ENCODE results near the gene PDZRN3. TPM values are rescaled to one million over a fixed set of nuclear protein-coding genes. Genes with fewer than 3 reads are reported as not detected.

The PDZRN3 gene
- total RNA-seq, 1 experiment from 2014 or later, result 5.9 TPM

DNA sequence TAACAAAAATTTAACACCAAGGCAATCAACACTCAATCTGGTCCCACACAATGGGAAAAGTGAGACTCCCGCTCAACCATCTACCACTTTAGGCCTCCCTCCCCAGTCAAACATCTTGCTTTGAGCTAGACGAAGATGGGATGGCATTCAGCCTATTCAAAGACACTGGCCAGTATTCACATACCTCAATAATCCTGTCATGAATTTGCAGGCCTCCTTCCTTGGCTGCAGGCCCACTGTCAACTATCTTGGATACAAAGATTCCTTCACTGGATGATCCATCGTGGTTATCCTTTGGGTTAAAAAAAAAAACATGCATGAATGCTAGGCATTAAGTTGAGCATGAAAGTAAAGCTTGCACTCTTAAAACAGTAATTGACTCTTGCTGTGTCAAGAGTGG, 22.6 kb downstream of the PDZRN3 start:
- H2AFZ ChIP-seq (ENCODE audit: low read length), result no peak overlapping the region
- no CpG with 5 or more reads among the region's 3 CpGs for WGBS (ENCODE audit: extremely low coverage, insufficient read length, low lambda C conversion rate)
- no peak overlapping the region for H3T11ph ChIP-seq (ENCODE audit: low read length)
- H3K79me2 ChIP-seq (ENCODE audit: insufficient read depth, low read length), result no peaks in the 10 kb centered on the region
- no peaks in the 10 kb centered on the region for H3K27me3 ChIP-seq (ENCODE audit: insufficient read depth, low read length)
- H3K4ac ChIP-seq (ENCODE audit: low read depth, low read length), result no peak overlapping the region
- H2BK15ac ChIP-seq (ENCODE audit: low read depth, low read length), result no peak overlapping the region
- no peak overlapping the region for H3K27ac ChIP-seq (ENCODE audit: insufficient read length, low read depth, low read length)
- H3K14ac ChIP-seq (ENCODE audit: insufficient read depth, low read length), result no peak overlapping the region
- no peaks in the 10 kb centered on the region for H3K4me1 ChIP-seq (ENCODE audit: insufficient read depth, low read length)
- peaks cover 4 to 24% (median 6%) of the 10 kb centered on the region in 3 experiments for H3K36me3 Mint-ChIP-seq (ENCODE audit: insufficient read depth in 1 of 3, low read depth in 3 of 3)
- H4K20me1 ChIP-seq (ENCODE audit: control insufficient read depth, insufficient read depth, insufficient read length), result no peaks in the 10 kb centered on the region
- H3K18ac ChIP-seq (ENCODE audit: insufficient read length, low read depth, low read length), result no peak overlapping the region
- H2BK5ac ChIP-seq (ENCODE audit: insufficient read length, low read length), result no peak overlapping the region
- no peaks in the 10 kb centered on the region for H3K27me3 Mint-ChIP-seq (ENCODE audit: low read depth)
- no peak overlapping the region for H2BK120ac ChIP-seq (ENCODE audit: low read depth, low read length, poor library complexity, severe bottlenecking)
- no peak overlapping the region for H3K56ac ChIP-seq (ENCODE audit: insufficient read length, low read depth, low read length)
- no peaks in the 10 kb centered on the region for H3K9me3 ChIP-seq (ENCODE audit: control insufficient read depth, low read depth, low read length)
- H3K4me2 ChIP-seq (ENCODE audit: insufficient read depth, insufficient read length, low read length), result no peak overlapping the region
- H3K23ac ChIP-seq (ENCODE audit: insufficient read length, low read depth, low read length), result no peak overlapping the region
- H3K23me2 ChIP-seq (ENCODE audit: insufficient read length, low read depth, low read length, poor library complexity, severe bottlenecking), result no peaks in the 10 kb centered on the region
- H2BK12ac ChIP-seq (ENCODE audit: insufficient read length, low read depth, low read length), result no peak overlapping the region
- no peak for DNase-seq
- no peak overlapping the region for H3K4me3 Mint-ChIP-seq
- H3K9ac ChIP-seq (ENCODE audit: extremely low read depth, insufficient read length, low read length), result no peak overlapping the region
- no peak overlapping the region for H2BK20ac ChIP-seq (ENCODE audit: low read depth, low read length, poor library complexity, severe bottlenecking)
- H3K27ac Mint-ChIP-seq, result no peak overlapping the region
- H3K79me1 ChIP-seq (ENCODE audit: insufficient read depth, low read depth, low read length, poor library complexity, severe bottlenecking), result no peaks in the 10 kb centered on the region
- H3K9me3 Mint-ChIP-seq, result no peaks in the 10 kb centered on the region
- TF ChIP-seq, protein P1, sequence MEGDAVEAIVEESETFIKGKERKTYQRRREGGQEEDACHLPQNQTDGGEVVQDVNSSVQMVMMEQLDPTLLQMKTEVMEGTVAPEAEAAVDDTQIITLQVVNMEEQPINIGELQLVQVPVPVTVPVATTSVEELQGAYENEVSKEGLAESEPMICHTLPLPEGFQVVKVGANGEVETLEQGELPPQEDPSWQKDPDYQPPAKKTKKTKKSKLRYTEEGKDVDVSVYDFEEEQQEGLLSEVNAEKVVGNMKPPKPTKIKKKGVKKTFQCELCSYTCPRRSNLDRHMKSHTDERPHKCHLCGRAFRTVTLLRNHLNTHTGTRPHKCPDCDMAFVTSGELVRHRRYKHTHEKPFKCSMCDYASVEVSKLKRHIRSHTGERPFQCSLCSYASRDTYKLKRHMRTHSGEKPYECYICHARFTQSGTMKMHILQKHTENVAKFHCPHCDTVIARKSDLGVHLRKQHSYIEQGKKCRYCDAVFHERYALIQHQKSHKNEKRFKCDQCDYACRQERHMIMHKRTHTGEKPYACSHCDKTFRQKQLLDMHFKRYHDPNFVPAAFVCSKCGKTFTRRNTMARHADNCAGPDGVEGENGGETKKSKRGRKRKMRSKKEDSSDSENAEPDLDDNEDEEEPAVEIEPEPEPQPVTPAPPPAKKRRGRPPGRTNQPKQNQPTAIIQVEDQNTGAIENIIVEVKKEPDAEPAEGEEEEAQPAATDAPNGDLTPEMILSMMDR (conservative IDR thresholded peaks at IDR 0.05), result no peak
- no peak overlapping the region for H4K8ac ChIP-seq (replicated peaks; ENCODE audit: insufficient read length, low read depth, low read length)
- H4K91ac ChIP-seq (ENCODE audit: insufficient read length, low read depth, low read length), result no peak overlapping the region
- peaks cover 2 to 13% of the 10 kb centered on the region in 2 experiments for H3K4me1 Mint-ChIP-seq
- H4K5ac ChIP-seq (ENCODE audit: insufficient read length, low read depth, low read length), result no peak overlapping the region
- no peak overlapping the region for H2AK5ac ChIP-seq (ENCODE audit: insufficient read length, low read length)

Measured in H9 (cell line).